SIG-M5 (cell line): Measurements from ENCODE around the gene GSAP.
"Not testable (repeated sequence)": the region's sequence is repeated elsewhere in the genome, so short reads cannot be mapped to it uniquely, and the experiment has no call there.

ENCODE experiments used
- DNase-seq: peaks from one replicate; lab custom pipeline; 2025; lab: John Stamatoyannopoulos, UW

The GSAP gene

GRCh38 chr7:77415823-77416620 is at the start of gene GSAP:
TSS of gene GSAP (minus strand) at chr7:77416349. CDS start at chr7:77416321, 28 bp downstream.
- DNase-seq: no peak

DNA sequence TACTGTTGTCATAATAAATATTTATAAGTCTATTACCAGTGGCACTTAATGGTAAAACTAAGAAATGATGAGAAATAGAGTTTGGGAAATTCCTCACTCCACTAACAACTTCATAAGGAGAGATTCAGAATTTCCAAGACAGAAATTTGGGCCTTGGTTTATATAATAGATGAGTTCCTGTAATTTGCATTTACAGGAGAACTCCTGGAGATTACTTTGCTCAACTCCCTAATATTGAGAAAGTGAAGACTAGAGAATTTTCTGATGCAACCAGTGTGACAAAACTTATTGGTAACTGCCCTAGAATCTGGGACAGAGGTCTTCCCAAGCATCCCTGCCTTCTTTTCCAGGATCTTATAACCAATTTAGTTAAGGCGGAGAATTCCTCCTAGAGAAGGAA is 49.1 kb upstream of the GSAP start:
- no peak for DNase-seq

GRCh38 chr7:77464589-77464988 is 48.4 kb upstream of the GSAP start:
- DNase-seq: no peak

- peak; percentile 80 for DNase-seq
These were observed 47.5 kb upstream of the GSAP start for GRCh38 chr7:77463632-77464031.

DNA sequence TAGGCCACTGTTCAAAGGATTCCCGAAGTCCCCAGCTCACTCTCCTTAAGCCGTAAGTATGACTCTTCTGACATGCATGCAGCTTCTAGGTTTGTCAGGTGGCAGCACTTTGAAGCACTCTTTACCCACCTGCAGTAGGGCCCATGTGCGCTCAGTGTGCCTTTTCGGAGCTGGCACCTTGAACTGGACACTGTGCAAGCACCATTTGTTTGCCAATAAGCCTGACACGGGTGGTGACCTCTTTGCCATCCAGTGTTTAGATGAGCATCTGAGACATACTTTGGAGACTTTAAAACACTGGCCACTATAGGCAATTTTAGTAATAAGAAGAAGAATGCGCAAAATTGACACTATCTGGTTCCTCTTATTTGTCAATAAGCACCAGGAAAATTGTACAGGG is 45.7 kb upstream of the GSAP start:
- no peak for DNase-seq

- no peak for DNase-seq
These were observed 45.1 kb upstream of the GSAP start for GRCh38 chr7:77461246-77461645.

- no peak for DNase-seq
These were observed 43.9 kb upstream of the GSAP start for GRCh38 chr7:77460057-77460486.

GRCh38 chr7:77459311-77459726 is 43.2 kb upstream of the GSAP start:
- DNase-seq: no peak

- no peak for DNase-seq
These were observed 42.6 kb upstream of the GSAP start for GRCh38 chr7:77458786-77459185.

- no peak for DNase-seq
These were observed 41.6 kb upstream of the GSAP start for GRCh38 chr7:77457779-77458178.

- DNase-seq: no peak
These were observed 40.5 kb upstream of the GSAP start for GRCh38 chr7:77456696-77457095.

- DNase-seq: no peak
These were observed 39.2 kb upstream of the GSAP start for GRCh38 chr7:77455321-77455720.

- DNase-seq: no peak
These were observed 38.7 kb upstream of the GSAP start for GRCh38 chr7:77454802-77455201.

DNA sequence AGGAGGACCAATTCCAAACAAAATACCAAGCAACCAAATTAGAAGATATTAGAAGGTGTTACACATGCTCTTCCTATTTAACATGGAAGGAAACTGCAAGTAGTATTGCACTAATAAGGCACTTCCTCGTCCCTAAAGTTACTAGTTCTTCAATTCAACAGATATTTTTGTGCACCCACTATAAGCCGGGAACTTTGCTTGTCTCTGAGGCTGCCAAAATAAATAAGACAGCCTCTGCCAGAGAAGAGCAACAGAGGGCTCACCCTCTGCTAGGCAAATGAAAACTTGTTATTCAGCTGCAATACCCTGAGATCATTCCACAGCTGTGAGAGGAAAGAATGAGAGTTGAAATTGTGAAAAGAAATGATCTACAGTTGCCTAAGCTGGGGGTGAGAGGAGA is 37.4 kb upstream of the GSAP start:
- no peak for DNase-seq

- not testable (repeated sequence) for DNase-seq
These were observed 35.8 kb upstream of the GSAP start for GRCh38 chr7:77451950-77452349.

GRCh38 chr7:77450613-77451012 is 34.5 kb upstream of the GSAP start:
- no peak for DNase-seq

GRCh38 chr7:77450054-77450453 is 33.9 kb upstream of the GSAP start:
- DNase-seq: no peak

GRCh38 chr7:77447616-77448015 is 31.5 kb upstream of the GSAP start:
- no peak for DNase-seq

- DNase-seq: no peak
These were observed 28.0 kb upstream of the GSAP start for GRCh38 chr7:77444123-77444522.

DNA sequence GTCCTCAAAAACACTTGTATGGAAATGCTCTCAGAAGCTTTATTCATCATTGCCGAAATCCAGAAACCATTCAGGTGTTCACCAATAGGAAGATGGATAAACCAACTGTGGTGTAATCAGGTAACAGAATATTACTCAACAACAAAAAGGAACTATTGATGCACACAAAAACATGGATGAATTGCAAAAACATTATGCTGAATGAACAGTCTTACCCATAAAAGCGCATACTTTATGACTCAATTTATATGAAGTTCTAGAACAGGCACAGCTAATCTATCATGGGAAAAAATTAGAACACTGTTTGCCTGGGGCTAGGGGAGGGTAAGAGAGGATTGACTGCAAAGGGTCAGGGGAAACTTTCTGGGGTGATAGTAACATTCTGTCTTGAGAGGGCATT is 26.9 kb upstream of the GSAP start:
- no peak for DNase-seq

GRCh38 chr7:77442636-77443035 is 26.5 kb upstream of the GSAP start:
- DNase-seq: no peak

GRCh38 chr7:77441046-77441445 is 24.9 kb upstream of the GSAP start:
- DNase-seq: no peak

DNA sequence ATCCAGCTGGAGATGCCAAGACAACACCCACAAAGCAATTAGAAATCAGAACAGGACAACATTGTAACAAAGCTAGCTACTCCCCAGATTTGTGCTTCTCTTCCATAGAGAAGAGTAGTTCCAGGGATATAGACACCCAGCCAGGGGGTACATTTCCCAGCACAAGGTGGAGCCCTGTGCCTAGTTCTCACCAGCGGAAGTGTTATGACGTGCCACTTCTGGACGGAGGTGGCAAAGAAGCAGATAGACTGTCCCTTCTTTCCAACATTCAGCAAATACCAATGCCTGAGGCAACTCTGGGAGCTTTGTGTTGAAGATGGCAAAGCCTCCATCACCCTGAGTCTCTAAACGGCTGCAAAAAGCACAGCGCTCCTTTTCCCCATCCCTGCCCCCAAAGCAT is 23.4 kb upstream of the GSAP start:
- no peak for DNase-seq

GRCh38 chr7:77438131-77438530 is 22.0 kb upstream of the GSAP start:
- no peak for DNase-seq
